ENCODE results near the gene LTB4R2.

DNA sequence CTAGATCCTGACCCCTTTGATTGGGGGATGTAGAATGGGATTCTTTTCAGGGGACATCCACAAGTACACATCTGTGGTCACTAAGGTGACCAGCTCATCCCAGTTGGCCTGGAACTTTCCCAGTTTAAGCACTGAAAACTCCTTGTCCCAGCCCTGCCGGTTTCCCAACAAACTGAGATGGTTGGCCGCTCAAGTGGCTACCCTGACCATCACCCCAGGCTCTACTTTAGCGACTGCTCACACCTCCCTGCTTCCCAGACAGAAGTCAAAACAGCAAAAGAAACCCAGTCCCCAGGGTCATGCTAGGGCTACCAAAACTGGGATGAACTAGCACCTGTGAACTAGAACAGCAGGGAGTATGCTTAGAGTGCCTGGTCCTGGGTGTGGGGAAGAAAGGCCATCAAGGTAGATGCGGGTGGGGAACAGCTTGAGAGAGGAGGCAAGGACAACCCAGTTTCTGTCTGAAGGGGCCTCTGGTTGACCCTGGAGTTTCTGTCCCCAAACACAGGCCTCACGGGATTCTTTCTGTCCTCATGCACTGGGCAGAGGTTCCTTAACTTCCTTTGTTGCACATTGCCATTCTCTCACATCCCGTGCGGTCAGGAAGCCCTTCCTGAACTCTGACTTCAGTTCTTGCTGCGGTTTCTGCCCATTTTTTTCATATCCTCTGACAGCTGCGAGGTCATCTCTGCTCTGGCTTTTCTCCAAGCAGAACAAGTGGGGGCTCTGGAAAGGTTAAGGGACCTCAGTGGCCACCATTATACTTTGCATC lies 3.0 kb downstream of the LTB4R2 start:
- TF ChIP-seq, protein P1, sequence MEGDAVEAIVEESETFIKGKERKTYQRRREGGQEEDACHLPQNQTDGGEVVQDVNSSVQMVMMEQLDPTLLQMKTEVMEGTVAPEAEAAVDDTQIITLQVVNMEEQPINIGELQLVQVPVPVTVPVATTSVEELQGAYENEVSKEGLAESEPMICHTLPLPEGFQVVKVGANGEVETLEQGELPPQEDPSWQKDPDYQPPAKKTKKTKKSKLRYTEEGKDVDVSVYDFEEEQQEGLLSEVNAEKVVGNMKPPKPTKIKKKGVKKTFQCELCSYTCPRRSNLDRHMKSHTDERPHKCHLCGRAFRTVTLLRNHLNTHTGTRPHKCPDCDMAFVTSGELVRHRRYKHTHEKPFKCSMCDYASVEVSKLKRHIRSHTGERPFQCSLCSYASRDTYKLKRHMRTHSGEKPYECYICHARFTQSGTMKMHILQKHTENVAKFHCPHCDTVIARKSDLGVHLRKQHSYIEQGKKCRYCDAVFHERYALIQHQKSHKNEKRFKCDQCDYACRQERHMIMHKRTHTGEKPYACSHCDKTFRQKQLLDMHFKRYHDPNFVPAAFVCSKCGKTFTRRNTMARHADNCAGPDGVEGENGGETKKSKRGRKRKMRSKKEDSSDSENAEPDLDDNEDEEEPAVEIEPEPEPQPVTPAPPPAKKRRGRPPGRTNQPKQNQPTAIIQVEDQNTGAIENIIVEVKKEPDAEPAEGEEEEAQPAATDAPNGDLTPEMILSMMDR (IDR thresholded peaks at IDR 0.05; ENCODE audit: low read length) = no peak
- TF ChIP-seq EZH2 (optimal IDR thresholded peaks at IDR 0.05; ENCODE audit: low read depth, low read length) = no peak

All from MM.1S (cell line).